Stimulated activated CD4-positive, alpha-beta T cell treated with anti-CD3 and anti-CD28 coated beads, Interleukin-15, amount 100 ng/mL, for 1 hour (primary cell): ENCODE measurements around the gene TOM1.
"Not testable (repeated sequence)": the region's sequence is repeated elsewhere in the genome, so short reads cannot be mapped to it uniquely, and the experiment has no call there.

Source experiments
- DNase-seq, 2 donors: peaks; one replicate each; pipeline ENCODE4 v3.0.0-alpha.2; 2020; ENCODE audit warnings: low read depth in 1 of 2, low spot score in 1 of 2

TOM1 gene

DNA sequence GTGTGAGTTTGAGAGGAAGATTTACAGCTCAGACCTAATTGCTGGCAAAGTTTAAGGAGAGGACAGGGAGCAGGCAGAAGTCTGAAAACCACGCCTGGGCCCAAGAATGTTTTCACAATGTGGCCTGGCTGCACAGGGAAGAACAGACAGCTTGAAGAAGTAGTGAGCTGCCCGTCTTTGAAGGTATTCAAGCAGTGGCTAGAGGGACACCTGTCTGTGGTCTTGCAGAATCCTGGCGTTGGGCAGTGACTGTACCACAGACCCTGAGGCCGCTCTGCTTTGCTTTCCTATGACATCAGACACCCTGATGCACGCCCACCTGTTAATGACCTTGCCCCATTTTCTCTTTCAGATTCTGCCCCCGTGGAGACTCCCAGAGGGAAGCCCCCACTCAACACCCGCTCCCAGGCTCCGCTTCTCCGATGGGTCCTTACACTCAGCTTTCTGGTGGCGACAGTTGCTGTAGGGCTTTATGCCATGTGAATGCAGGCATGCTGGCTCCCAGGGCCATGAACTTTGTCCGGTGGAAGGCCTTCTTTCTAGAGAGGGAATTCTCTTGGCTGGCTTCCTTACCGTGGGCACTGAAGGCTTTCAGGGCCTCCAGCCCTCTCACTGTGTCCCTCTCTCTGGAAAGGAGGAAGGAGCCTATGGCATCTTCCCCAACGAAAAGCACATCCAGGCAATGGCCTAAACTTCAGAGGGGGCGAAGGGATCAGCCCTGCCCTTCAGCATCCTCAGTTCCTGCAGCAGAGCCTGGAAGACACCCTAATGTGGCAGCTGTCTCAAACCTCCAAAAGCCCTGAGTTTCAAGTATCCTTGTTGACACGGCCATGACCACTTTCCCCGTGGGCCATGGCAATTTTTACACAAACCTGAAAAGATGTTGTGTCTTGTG lies 93.7 kb downstream of the TOM1 start:
- DNase-seq, result no peak

- DNase-seq, result no peak
These were observed 94.3 kb downstream of the TOM1 start for GRCh38 chr22:35394011-35394312.

DNA sequence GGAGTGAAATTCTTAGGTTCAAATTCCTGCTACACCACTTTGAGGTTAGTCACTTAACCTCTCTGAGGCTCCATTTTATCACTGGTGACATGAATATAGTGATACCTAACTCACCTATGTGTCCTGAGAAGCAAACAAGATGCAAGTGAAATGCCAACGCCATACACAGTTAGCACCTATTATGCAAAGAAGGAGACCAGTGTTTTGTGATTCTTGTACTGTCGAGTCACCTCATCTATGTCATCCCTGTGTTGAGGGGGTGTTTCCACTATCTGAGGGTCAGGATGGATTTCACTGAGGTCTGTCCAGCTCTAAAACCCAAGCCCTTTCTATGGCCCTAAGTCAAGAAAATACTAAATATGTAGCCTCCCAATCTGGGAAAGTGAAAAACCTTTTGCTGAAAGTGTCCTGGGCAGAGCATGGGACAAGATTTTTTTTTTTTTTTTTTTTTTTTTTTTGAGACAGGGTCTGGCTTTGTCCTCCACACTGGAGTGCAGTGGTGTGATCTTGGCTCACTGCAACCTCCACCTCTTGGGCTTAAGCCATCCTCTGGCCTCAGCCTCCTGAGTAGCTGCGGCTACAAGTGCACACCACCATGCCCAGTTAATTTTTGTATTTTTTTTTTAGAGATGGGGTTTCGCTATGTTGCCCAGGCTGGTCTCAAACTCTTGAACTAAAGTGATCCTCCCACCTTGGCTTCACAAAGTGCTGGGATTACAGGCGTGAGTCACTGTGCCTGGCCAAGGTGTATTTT lies 95.3 kb downstream of the TOM1 start:
- DNase-seq, result no peak

DNA sequence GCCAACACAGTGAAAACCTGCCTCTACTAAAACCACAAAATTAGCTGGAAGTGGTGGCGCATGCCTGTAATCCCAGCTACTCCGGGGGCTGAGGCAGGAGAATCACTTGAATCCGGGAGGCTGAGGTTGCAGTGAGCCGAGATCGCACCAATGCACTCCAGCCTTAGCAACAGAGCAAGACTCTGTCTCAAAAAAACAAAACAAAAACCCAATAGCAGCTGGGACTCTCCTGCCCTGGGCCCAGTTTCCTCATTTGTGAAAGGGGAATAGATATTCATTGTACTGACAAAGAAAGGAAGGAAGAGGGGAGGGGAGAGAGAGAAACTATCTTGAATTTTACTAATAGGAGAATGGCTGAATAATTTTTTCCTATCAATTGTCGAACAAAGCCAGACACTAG lies 96.9 kb downstream of the TOM1 start:
- not testable (repeated sequence) for DNase-seq

- DNase-seq, result no peak
These were observed 97.6 kb downstream of the TOM1 start for GRCh38 chr22:35397095-35397904.
